Measurements from ENCODE around the gene GCC1. TPM values are rescaled to one million over a fixed set of nuclear protein-coding genes. Genes with fewer than 3 reads are reported as not detected.

Gene GCC1
- total RNA-seq, 1 donor from 2014 or later, result 17.4 TPM

DNA sequence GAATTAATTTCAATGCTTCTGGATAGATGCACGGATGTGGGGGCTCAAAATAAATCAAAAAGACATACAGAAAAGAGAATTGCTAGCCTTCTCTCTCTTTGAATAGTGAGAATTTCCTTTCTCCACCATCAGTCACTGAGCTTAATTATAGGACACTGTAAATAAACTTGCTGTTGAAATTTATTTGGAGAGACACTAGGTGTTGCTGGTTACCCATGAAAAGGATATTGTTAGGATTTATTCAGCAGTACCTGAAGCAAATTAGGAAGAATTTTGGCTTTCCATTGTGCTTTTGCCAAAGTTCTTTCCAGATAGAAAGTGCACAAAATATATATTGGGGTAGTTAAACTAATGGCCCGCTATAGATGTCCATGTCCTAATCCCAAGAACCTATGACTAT, 27.6 kb downstream of the GCC1 start:
- Mint-ChIP-seq H3K9me3 (ENCODE audit: low read depth) (peaks cover 4% of the 10 kb centered on the region), H3K4me3 (ENCODE audit: low read depth) (no peak overlapping the region), H3K27ac (no peak overlapping the region), H3K27me3 (peaks cover 3% of the 10 kb centered on the region), H3K4me1 (ENCODE audit: low read depth) (no peaks in the 10 kb centered on the region), H3K36me3 (ENCODE audit: insufficient read depth) (no peaks in the 10 kb centered on the region)
- TF ChIP-seq, protein P1, sequence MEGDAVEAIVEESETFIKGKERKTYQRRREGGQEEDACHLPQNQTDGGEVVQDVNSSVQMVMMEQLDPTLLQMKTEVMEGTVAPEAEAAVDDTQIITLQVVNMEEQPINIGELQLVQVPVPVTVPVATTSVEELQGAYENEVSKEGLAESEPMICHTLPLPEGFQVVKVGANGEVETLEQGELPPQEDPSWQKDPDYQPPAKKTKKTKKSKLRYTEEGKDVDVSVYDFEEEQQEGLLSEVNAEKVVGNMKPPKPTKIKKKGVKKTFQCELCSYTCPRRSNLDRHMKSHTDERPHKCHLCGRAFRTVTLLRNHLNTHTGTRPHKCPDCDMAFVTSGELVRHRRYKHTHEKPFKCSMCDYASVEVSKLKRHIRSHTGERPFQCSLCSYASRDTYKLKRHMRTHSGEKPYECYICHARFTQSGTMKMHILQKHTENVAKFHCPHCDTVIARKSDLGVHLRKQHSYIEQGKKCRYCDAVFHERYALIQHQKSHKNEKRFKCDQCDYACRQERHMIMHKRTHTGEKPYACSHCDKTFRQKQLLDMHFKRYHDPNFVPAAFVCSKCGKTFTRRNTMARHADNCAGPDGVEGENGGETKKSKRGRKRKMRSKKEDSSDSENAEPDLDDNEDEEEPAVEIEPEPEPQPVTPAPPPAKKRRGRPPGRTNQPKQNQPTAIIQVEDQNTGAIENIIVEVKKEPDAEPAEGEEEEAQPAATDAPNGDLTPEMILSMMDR (IDR thresholded peaks at IDR 0.05; ENCODE audit: unreplicated experiment), result no peak
- DNase-seq (ENCODE audit: low spot score, unreplicated experiment), result no peak

DNA sequence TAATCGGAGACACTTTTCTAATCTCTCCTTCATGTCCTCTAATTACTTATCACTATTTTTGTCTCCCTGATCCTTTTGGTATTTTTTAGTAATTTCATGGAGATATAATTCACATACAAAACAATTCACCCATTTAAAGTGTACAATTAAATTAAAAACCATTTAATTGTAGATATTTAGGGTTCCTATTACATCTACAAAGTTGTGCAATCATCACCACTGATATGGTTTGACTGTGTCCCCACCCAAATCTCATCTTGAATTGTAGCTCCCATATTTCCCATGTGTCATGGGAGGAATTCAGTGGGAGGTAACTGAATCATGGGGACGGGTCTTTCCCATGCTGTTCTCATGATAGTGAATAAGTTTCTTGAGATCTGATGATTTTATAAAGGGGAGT, 29.0 kb downstream of the GCC1 start:
- TF ChIP-seq, protein P1 (IDR thresholded peaks at IDR 0.05; ENCODE audit: unreplicated experiment), result no peak
- DNase-seq (ENCODE audit: low spot score, unreplicated experiment), result no peak
- peaks cover 4% of the 10 kb centered on the region for H3K9me3 Mint-ChIP-seq (ENCODE audit: low read depth)
- no peak overlapping the region for H3K4me3 Mint-ChIP-seq (ENCODE audit: low read depth)
- H3K27ac Mint-ChIP-seq, result no peak overlapping the region
- H3K27me3 Mint-ChIP-seq, result peaks cover 3% of the 10 kb centered on the region
- no peaks in the 10 kb centered on the region for H3K36me3 Mint-ChIP-seq (ENCODE audit: insufficient read depth)
- H3K4me1 Mint-ChIP-seq (ENCODE audit: low read depth), result no peaks in the 10 kb centered on the region

DNA sequence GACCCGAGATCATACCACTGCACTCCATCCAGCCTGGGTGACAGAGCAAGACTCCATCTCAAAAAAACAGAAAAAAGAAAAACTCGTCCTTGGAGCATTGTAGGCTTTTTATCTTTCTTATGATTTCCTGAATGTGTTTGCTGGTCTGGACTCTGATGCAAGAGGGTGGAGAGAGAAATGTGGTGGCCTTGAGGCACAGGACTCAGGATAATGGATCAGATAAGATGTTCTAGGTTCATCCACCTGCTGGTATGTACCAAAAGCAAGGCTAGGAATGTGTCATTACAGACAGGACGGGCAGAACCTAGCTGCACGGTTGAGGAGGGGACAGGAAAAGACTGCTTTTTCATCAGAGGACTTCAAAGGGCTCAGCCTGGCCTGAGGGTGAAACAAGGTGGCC, 33.5 kb downstream of the GCC1 start:
- TF ChIP-seq, protein P1 (IDR thresholded peaks at IDR 0.05; ENCODE audit: unreplicated experiment), result no peak
- Mint-ChIP-seq H3K9me3 (ENCODE audit: low read depth) (peaks cover 8% of the 10 kb centered on the region), H3K27me3 (no peaks in the 10 kb centered on the region), H3K36me3 (ENCODE audit: insufficient read depth) (no peaks in the 10 kb centered on the region), H3K27ac (no peak overlapping the region), H3K4me3 (ENCODE audit: low read depth) (no peak overlapping the region), H3K4me1 (ENCODE audit: low read depth) (no peaks in the 10 kb centered on the region)
- no peak for DNase-seq (ENCODE audit: low spot score, unreplicated experiment)

DNA sequence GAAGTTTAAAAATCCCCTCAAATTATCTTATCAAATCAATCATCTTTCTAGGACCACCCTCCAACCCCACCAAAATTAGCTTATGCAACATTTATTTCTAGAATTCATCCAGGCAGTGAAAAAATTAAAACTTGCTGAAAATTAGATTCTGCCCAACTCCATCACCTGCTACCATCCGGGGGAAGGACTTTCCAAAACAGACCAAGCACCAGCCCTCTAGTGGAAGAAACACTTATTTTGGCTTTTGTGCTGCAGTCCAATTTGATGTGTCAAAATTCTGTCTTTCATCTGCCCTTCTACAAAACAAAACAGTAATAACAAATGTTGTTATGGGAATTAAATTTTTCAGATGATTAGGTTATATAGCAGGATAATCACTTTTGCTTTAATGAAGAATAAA, 35.1 kb downstream of the GCC1 start:
- Mint-ChIP-seq H3K4me1 (ENCODE audit: low read depth) (no peaks in the 10 kb centered on the region), H3K27ac (no peak overlapping the region), H3K27me3 (no peaks in the 10 kb centered on the region), H3K4me3 (ENCODE audit: low read depth) (no peak overlapping the region), H3K36me3 (ENCODE audit: insufficient read depth) (peaks cover 4% of the 10 kb centered on the region), H3K9me3 (ENCODE audit: low read depth) (peaks cover 15% of the 10 kb centered on the region)
- no peak for DNase-seq (ENCODE audit: low spot score, unreplicated experiment)
- TF ChIP-seq, protein P1 (IDR thresholded peaks at IDR 0.05; ENCODE audit: unreplicated experiment), result peak; percentile 25

DNA sequence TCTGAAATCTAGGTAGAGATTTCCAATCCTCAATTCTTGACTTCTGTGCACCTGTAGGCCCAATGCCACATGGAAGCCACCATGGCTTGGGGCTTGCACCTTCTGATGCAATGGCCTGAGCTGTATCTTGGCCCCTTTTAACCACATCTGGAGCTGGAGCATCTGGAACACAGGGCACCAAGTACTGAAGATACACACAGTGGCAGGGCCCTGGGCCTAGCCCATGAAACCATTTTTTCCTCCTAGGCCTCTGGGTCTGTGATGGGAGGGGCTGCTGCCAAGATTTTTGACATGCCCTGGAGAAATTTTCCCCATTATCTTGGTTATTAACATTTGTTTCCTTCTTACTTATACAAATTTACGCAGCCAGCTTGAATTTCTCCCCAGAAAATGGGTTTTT, 39.1 kb downstream of the GCC1 start:
- Mint-ChIP-seq H3K4me3 (ENCODE audit: low read depth) (no peak overlapping the region), H3K36me3 (ENCODE audit: insufficient read depth) (peaks cover 4% of the 10 kb centered on the region), H3K27me3 (no peaks in the 10 kb centered on the region), H3K4me1 (ENCODE audit: low read depth) (no peaks in the 10 kb centered on the region), H3K9me3 (ENCODE audit: low read depth) (peaks cover 17% of the 10 kb centered on the region), H3K27ac (no peak overlapping the region)
- TF ChIP-seq, protein P1 (IDR thresholded peaks at IDR 0.05; ENCODE audit: unreplicated experiment), result no peak
- DNase-seq (ENCODE audit: low spot score, unreplicated experiment), result no peak
